Neural progenitor cell (in vitro differentiated cells): ENCODE measurements around the gene SUGCT.

Experiments
- CTCF ChIP-seq: fragments of 200-600 bp; sonication (generic); IDR thresholded peaks from 2 replicates; pipeline ENCODE4 v1.5.1; 2017; ENCODE audit warnings: antibody characterized with exemption, mild to moderate bottlenecking
- EZH2phosphoT487 ChIP-seq: fragments of 200-600 bp; sonication (generic); IDR thresholded peaks from 2 replicates; pipeline ENCODE4 v1.6.1; 2017; ENCODE audit warnings: antibody characterized with exemption

GRCh38 chr7:40437936-40438634 is 303.3 kb downstream of the SUGCT start:
- TF ChIP-seq EZH2phosphoT487 (no peak), CTCF (no peak)
